ENCODE data around the gene SUGCT. TPM values are rescaled to one million over a fixed set of nuclear protein-coding genes. Genes with fewer than 3 reads are reported as not detected.

The SUGCT gene
- total RNA-seq, 1 experiment from 2014 or later = 4.6 TPM

GRCh38 chr7:40874756-40875155 lies 740.0 kb downstream of the SUGCT start:
- Mint-ChIP-seq H3K27me3 (ENCODE audit: low read depth) (no peaks in the 10 kb centered on the region), H3K4me3 (no peak overlapping the region), H3K4me1 (0 out of 2 replicates have a peak, but pooled peaks cover 3% of the 10 kb centered on the region), H3K9me3 (peaks cover 18% of the 10 kb centered on the region), H3K27ac (no peak overlapping the region), H3K36me3 (peaks cover 2% of the 10 kb centered on the region)
- CTCF ChIA-PET = no interaction called here
- TF ChIP-seq GRHL2 (CRISPR knock-in tag; IDR thresholded peaks at IDR 0.05; ENCODE audit: insufficient replicate concordance, severe bottlenecking) (no peak), SOX15 (CRISPR knock-in tag; IDR thresholded peaks at IDR 0.05) (no peak)
- TF ChIP-seq, protein P1, sequence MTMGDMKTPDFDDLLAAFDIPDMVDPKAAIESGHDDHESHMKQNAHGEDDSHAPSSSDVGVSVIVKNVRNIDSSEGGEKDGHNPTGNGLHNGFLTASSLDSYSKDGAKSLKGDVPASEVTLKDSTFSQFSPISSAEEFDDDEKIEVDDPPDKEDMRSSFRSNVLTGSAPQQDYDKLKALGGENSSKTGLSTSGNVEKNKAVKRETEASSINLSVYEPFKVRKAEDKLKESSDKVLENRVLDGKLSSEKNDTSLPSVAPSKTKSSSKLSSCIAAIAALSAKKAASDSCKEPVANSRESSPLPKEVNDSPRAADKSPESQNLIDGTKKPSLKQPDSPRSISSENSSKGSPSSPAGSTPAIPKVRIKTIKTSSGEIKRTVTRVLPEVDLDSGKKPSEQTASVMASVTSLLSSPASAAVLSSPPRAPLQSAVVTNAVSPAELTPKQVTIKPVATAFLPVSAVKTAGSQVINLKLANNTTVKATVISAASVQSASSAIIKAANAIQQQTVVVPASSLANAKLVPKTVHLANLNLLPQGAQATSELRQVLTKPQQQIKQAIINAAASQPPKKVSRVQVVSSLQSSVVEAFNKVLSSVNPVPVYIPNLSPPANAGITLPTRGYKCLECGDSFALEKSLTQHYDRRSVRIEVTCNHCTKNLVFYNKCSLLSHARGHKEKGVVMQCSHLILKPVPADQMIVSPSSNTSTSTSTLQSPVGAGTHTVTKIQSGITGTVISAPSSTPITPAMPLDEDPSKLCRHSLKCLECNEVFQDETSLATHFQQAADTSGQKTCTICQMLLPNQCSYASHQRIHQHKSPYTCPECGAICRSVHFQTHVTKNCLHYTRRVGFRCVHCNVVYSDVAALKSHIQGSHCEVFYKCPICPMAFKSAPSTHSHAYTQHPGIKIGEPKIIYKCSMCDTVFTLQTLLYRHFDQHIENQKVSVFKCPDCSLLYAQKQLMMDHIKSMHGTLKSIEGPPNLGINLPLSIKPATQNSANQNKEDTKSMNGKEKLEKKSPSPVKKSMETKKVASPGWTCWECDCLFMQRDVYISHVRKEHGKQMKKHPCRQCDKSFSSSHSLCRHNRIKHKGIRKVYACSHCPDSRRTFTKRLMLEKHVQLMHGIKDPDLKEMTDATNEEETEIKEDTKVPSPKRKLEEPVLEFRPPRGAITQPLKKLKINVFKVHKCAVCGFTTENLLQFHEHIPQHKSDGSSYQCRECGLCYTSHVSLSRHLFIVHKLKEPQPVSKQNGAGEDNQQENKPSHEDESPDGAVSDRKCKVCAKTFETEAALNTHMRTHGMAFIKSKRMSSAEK (CRISPR knock-in tag; IDR thresholded peaks at IDR 0.05; ENCODE audit: borderline replicate concordance) = no peak
- DNase-seq (ENCODE audit: low spot score) (no peak), ATAC-seq (no peak)
- POLR2A ChIA-PET = no interaction called here

DNA sequence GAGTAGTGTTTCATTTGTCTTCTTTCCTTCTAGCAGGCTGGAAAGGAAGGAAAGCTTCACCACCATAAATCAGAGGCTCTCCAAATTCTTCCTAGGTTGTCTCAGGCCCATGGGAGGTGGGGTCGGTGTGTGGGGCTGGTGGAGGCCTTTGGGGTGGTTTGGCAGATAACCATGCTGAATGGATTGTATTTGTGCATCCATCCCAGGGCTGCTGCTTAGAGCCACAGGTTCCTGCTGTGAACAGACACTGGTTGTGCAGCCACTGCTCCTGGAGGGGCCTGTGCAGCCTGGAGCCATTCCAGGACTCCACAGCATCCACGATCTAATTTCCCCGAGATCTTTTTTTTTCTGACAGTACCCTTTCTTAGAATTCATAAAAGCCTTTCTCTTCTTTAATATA lies 741.8 kb downstream of the SUGCT start:
- H3K4me3 Mint-ChIP-seq = no peak overlapping the region
- ChIA-PET POLR2A (no interaction called here), CTCF (no interaction called here)
- no peaks in the 10 kb centered on the region for H3K36me3 Mint-ChIP-seq
- peaks cover 5% of the 10 kb centered on the region for H3K9me3 Mint-ChIP-seq
- no peak for TF ChIP-seq EMX1 (CRISPR knock-in tag; IDR thresholded peaks at IDR 0.05)
- no peak for TF ChIP-seq CBFB (CRISPR knock-in tag; IDR thresholded peaks at IDR 0.05; ENCODE audit: low read depth)
- TF ChIP-seq PRRX2 (CRISPR knock-in tag; IDR thresholded peaks at IDR 0.05) = no peak
- no peak for TF ChIP-seq RELA (CRISPR knock-in tag; IDR thresholded peaks at IDR 0.05; ENCODE audit: borderline replicate concordance)
- H3K27ac Mint-ChIP-seq = no peak overlapping the region
- DNase-seq (ENCODE audit: low spot score) (no peak), ATAC-seq (no peak)
- no peaks in the 10 kb centered on the region for H3K4me1 Mint-ChIP-seq
- no peaks in the 10 kb centered on the region for H3K27me3 Mint-ChIP-seq (ENCODE audit: low read depth)

DNA sequence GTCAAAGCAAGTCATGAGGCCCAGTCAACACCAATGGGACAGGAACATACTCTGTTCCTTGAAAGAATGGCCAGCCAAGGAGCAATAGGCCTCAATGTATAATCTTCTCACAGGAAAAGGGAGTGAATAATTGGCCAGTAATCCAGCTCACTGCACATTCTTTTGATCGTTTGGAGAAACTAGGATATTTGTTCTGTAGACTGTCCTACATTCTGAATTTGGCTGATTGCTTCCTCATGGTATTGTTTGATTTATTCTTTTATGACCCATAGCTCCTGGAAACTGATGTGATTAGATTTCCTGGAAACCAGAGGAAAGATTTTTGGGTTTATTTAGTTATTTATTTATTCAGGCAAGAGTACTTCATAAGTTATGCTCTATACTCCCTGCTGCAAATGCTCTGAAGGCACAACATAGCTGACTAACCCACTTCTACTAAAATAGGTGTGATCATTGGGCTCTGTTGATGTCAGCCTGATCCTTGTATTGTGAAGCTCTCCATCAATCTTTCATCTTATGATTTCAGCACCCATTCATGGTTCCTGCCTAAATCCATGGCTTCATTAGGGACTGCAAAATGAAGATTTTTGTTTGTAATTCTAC lies 745.2 kb downstream of the SUGCT start:
- no peak overlapping the region for H3K27ac Mint-ChIP-seq
- ATAC-seq (no peak), DNase-seq (ENCODE audit: low spot score) (no peak)
- ChIA-PET POLR2A (no interaction called here), CTCF (no interaction called here)
- no peak for TF ChIP-seq ZNF317 (CRISPR knock-in tag; IDR thresholded peaks at IDR 0.05; ENCODE audit: borderline replicate concordance, low read depth)
- TF ChIP-seq, protein P2, sequence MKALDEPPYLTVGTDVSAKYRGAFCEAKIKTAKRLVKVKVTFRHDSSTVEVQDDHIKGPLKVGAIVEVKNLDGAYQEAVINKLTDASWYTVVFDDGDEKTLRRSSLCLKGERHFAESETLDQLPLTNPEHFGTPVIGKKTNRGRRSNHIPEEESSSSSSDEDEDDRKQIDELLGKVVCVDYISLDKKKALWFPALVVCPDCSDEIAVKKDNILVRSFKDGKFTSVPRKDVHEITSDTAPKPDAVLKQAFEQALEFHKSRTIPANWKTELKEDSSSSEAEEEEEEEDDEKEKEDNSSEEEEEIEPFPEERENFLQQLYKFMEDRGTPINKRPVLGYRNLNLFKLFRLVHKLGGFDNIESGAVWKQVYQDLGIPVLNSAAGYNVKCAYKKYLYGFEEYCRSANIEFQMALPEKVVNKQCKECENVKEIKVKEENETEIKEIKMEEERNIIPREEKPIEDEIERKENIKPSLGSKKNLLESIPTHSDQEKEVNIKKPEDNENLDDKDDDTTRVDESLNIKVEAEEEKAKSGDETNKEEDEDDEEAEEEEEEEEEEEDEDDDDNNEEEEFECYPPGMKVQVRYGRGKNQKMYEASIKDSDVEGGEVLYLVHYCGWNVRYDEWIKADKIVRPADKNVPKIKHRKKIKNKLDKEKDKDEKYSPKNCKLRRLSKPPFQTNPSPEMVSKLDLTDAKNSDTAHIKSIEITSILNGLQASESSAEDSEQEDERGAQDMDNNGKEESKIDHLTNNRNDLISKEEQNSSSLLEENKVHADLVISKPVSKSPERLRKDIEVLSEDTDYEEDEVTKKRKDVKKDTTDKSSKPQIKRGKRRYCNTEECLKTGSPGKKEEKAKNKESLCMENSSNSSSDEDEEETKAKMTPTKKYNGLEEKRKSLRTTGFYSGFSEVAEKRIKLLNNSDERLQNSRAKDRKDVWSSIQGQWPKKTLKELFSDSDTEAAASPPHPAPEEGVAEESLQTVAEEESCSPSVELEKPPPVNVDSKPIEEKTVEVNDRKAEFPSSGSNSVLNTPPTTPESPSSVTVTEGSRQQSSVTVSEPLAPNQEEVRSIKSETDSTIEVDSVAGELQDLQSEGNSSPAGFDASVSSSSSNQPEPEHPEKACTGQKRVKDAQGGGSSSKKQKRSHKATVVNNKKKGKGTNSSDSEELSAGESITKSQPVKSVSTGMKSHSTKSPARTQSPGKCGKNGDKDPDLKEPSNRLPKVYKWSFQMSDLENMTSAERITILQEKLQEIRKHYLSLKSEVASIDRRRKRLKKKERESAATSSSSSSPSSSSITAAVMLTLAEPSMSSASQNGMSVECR (CRISPR knock-in tag; IDR thresholded peaks at IDR 0.05; ENCODE audit: borderline replicate concordance) = no peak
- TF ChIP-seq, protein P3, sequence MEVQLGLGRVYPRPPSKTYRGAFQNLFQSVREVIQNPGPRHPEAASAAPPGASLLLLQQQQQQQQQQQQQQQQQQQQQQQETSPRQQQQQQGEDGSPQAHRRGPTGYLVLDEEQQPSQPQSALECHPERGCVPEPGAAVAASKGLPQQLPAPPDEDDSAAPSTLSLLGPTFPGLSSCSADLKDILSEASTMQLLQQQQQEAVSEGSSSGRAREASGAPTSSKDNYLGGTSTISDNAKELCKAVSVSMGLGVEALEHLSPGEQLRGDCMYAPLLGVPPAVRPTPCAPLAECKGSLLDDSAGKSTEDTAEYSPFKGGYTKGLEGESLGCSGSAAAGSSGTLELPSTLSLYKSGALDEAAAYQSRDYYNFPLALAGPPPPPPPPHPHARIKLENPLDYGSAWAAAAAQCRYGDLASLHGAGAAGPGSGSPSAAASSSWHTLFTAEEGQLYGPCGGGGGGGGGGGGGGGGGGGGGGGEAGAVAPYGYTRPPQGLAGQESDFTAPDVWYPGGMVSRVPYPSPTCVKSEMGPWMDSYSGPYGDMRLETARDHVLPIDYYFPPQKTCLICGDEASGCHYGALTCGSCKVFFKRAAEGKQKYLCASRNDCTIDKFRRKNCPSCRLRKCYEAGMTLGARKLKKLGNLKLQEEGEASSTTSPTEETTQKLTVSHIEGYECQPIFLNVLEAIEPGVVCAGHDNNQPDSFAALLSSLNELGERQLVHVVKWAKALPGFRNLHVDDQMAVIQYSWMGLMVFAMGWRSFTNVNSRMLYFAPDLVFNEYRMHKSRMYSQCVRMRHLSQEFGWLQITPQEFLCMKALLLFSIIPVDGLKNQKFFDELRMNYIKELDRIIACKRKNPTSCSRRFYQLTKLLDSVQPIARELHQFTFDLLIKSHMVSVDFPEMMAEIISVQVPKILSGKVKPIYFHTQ (CRISPR knock-in tag; IDR thresholded peaks at IDR 0.05) = no peak
- no peak for TF ChIP-seq NR1H2 (CRISPR knock-in tag; IDR thresholded peaks at IDR 0.05)
- TF ChIP-seq ZBTB21 (CRISPR knock-in tag; IDR thresholded peaks at IDR 0.05; ENCODE audit: borderline replicate concordance) = no peak
- no peak for TF ChIP-seq SOX15 (CRISPR knock-in tag; IDR thresholded peaks at IDR 0.05)
- no peak for TF ChIP-seq PRRX2 (CRISPR knock-in tag; IDR thresholded peaks at IDR 0.05)
- no peak for TF ChIP-seq ZNF138 (CRISPR knock-in tag; conservative IDR thresholded peaks at IDR 0.05)
- no peak for TF ChIP-seq ESRRA (CRISPR knock-in tag; IDR thresholded peaks at IDR 0.05; ENCODE audit: borderline replicate concordance)
- H3K4me1 Mint-ChIP-seq = peaks cover 8% of the 10 kb centered on the region; the same call in 1 of the 2 replicates
- no peaks in the 10 kb centered on the region for H3K36me3 Mint-ChIP-seq
- no peaks in the 10 kb centered on the region for H3K9me3 Mint-ChIP-seq
- no peaks in the 10 kb centered on the region for H3K27me3 Mint-ChIP-seq (ENCODE audit: low read depth)
- no peak overlapping the region for H3K4me3 Mint-ChIP-seq
